ENCODE results near the gene TEKTIP1. TPM values are rescaled to one million over a fixed set of nuclear protein-coding genes. Genes with fewer than 3 reads are reported as not detected.

TEKTIP1 gene
- total and polyA plus RNA-seq, 7 donors, result 0.44 to 1.0 TPM; not detected in 5

GRCh38 chr19:3497757-3498520, 41.0 kb upstream of the TEKTIP1 start:
- DNase-seq (no peak), ATAC-seq (no peak)
- Histone ChIP-seq H3K36me3 (ENCODE audit: insufficient read depth in 1 of 2, low read depth in 1 of 2) (peaks cover 0 to 44% of the 10 kb centered on the region in 2 donors), H3K9me3 (no peaks in the 10 kb centered on the region), H3K27me3 (ENCODE audit: insufficient read depth in 3 of 3, low read length in 2 of 3) (no peaks in the 10 kb centered on the region), H3K4me1 (peaks cover 14% of the 10 kb centered on the region), H3K4me3 (no peak overlapping the region), H3K27ac (no peak overlapping the region)
- TF ChIP-seq, protein P1, sequence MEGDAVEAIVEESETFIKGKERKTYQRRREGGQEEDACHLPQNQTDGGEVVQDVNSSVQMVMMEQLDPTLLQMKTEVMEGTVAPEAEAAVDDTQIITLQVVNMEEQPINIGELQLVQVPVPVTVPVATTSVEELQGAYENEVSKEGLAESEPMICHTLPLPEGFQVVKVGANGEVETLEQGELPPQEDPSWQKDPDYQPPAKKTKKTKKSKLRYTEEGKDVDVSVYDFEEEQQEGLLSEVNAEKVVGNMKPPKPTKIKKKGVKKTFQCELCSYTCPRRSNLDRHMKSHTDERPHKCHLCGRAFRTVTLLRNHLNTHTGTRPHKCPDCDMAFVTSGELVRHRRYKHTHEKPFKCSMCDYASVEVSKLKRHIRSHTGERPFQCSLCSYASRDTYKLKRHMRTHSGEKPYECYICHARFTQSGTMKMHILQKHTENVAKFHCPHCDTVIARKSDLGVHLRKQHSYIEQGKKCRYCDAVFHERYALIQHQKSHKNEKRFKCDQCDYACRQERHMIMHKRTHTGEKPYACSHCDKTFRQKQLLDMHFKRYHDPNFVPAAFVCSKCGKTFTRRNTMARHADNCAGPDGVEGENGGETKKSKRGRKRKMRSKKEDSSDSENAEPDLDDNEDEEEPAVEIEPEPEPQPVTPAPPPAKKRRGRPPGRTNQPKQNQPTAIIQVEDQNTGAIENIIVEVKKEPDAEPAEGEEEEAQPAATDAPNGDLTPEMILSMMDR (IDR thresholded peaks at IDR 0.05), result no peak
- 95 to 97% (median 96%) methylated on average over 5 of the region's 5 CpGs for WGBS, 3 donors
- intact Hi-C loops (cut with DNase I), result no loop called here

DNA sequence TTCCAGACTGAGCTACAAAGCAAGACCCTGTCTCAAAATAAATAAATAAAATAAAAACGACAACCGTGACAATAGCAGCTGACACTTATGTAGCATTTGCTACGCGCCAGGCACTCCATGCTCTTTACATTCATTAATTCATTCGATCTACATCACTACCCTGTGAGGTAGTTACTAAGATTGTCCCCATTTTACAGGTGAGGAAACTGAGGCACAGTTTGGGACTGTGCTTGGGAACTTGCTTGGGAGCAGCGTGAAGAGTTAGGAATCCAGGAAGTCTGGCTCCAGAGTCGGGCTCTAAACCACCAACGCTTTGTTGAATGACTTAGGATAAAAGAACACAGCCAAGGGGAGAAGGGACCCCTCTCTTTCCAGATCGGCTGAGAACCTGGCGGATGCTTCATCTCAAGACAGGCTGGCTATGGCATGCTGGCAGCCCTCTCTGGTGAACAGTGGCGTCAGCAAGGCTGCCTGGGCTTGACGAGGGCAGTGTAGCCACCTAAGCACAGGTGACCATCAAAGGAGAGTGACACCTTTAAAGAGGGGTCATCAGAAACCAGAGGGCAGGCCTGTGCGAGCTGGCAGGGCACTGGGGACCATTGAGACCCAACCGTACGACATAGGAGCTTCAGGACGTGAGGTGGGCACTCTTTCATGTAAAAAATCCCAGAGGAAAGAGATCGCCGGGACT, 39.1 kb upstream of the TEKTIP1 start:
- intact Hi-C loops (cut with DNase I), result no loop called here
- Histone ChIP-seq H3K4me1 (peaks cover 14% of the 10 kb centered on the region), H3K27me3 (ENCODE audit: insufficient read depth in 3 of 3, low read length in 2 of 3) (no peaks in the 10 kb centered on the region), H3K27ac (peak overlapping the region; percentile 95), H3K9me3 (no peaks in the 10 kb centered on the region), H3K36me3 (ENCODE audit: insufficient read depth in 1 of 2, low read depth in 1 of 2) (peaks cover 0 to 26% of the 10 kb centered on the region in 2 donors), H3K4me3 (peak overlapping the region; percentile 96)
- peak; percentile 4 to 17 (median 10) for ATAC-seq
- no peak for DNase-seq
- TF ChIP-seq, protein P1 (IDR thresholded peaks at IDR 0.05), result no peak
- 19 to 25% (median 19%) methylated on average over 17 to 18 of the region's 18 CpGs for WGBS, 3 donors

- DNase-seq (peak; percentile 95 to 98), ATAC-seq (peak; percentile 95 to 98 (median 96))
- no peaks in the 10 kb centered on the region for H3K9me3 ChIP-seq
- peaks cover 21% of the 10 kb centered on the region for H3K4me1 ChIP-seq
- WGBS, 3 donors, result 0 to 1% (median 0%) methylated on average over 43 to 52 of the region's 52 CpGs
- H3K36me3 ChIP-seq (ENCODE audit: insufficient read depth in 1 of 2, low read depth in 1 of 2), result peaks cover 0 to 19% of the 10 kb centered on the region in 2 donors
- TF ChIP-seq, protein P1 (IDR thresholded peaks at IDR 0.05), result no peak
- intact Hi-C loops (cut with DNase I), result no loop called here
- H3K27me3 ChIP-seq (ENCODE audit: insufficient read depth in 3 of 3, low read length in 2 of 3), result no peaks in the 10 kb centered on the region
- H3K4me3 ChIP-seq, result peak within 1 kb of the TSS; percentile 96
- H3K27ac ChIP-seq, result peak within 1 kb of the TSS; percentile 95
These were observed 38.4 kb upstream of the TEKTIP1 start, which contains the start of gene DOHH for GRCh38 chr19:3500429-3501101. TSS of gene DOHH (minus strand) at chr19:3500674. CDS start at chr19:3496814, 3,860 bp downstream.

- TF ChIP-seq, protein P1 (IDR thresholded peaks at IDR 0.05), result no peak
- no peaks in the 10 kb centered on the region for H3K9me3 ChIP-seq
- DNase-seq (no peak), ATAC-seq (no peak)
- no peak overlapping the region for H3K4me3 ChIP-seq
- WGBS, 3 donors, result 88 to 89% (median 89%) methylated on average over 3 of the region's 3 CpGs
- peaks cover 0 to 7% of the 10 kb centered on the region in 2 donors for H3K36me3 ChIP-seq (ENCODE audit: insufficient read depth in 1 of 2, low read depth in 1 of 2)
- H3K27ac ChIP-seq, result no peak overlapping the region
- intact Hi-C loops (cut with DNase I), result no loop called here
- peaks cover 22% of the 10 kb centered on the region for H3K4me1 ChIP-seq
- no peaks in the 10 kb centered on the region for H3K27me3 ChIP-seq (ENCODE audit: insufficient read depth in 3 of 3, low read length in 2 of 3)
These were observed 37.2 kb upstream of the TEKTIP1 start for GRCh38 chr19:3501780-3502179.

All from psoas muscle (tissue), 8 donors.